Measurements from ENCODE around the gene FIGNL1. TPM values are rescaled to one million over a fixed set of nuclear protein-coding genes. Genes with fewer than 3 reads are reported as not detected.

The FIGNL1 gene
- total RNA-seq, 4 donors from 2014 or later: 3.3 to 6.1 (median 4.5) TPM

- no peak overlapping the region for H3K27ac ChIP-seq (replicated peaks in 1 of 4)
- 61% methylated on average over 8 of the region's 8 CpGs for WGBS
- no peaks in the 10 kb centered on the region for H3K4me1 ChIP-seq
- H3K36me3 ChIP-seq: no peaks in the 10 kb centered on the region
- peak; percentile 90 for DNase-seq (ENCODE audit: extremely low spot score)
- no peak for TF ChIP-seq EP300 (IDR thresholded peaks at IDR 0.05)
- no peak for TF ChIP-seq POLR2A (IDR thresholded peaks at IDR 0.05; ENCODE audit: low read depth)
- no peak for TF ChIP-seq POLR2AphosphoS5 (IDR thresholded peaks at IDR 0.05)
- no peak for TF ChIP-seq CTCF (IDR thresholded peaks at IDR 0.05)
- no peaks in the 10 kb centered on the region for H3K9me3 ChIP-seq
- intact Hi-C loops (cut with DNase I): loop anchor here (10.0 kb wide), 2 partner anchors 60 to 130 kb away; no protein-coding TSS in a partner anchor
- no peak overlapping the region for H3K4me3 ChIP-seq
- H3K27me3 ChIP-seq: peaks cover 0 to 14% (median 0%) of the 10 kb centered on the region in 4 donors
These were observed 24.4 kb upstream of the FIGNL1 start for GRCh38 chr7:50474382-50475160.

GRCh38 chr7:50473531-50473930, 23.4 kb upstream of the FIGNL1 start:
- intact Hi-C loops (cut with DNase I): loop anchor here (10.0 kb wide), 2 partner anchors 61 to 131 kb away; no protein-coding TSS in a partner anchor
- peaks cover 0 to 14% (median 0%) of the 10 kb centered on the region in 4 donors for H3K27me3 ChIP-seq
- no peaks in the 10 kb centered on the region for H3K36me3 ChIP-seq
- DNase-seq (ENCODE audit: extremely low spot score): peak; percentile 55
- no peaks in the 10 kb centered on the region for H3K9me3 ChIP-seq
- TF ChIP-seq CTCF (IDR thresholded peaks at IDR 0.05) (no peak), POLR2A (IDR thresholded peaks at IDR 0.05; ENCODE audit: low read depth) (no peak), EP300 (IDR thresholded peaks at IDR 0.05) (no peak), POLR2AphosphoS5 (IDR thresholded peaks at IDR 0.05) (no peak)
- H3K27ac ChIP-seq (replicated peaks in 1 of 4): no peak overlapping the region
- H3K4me3 ChIP-seq: no peak overlapping the region
- WGBS: 100% methylated on average over 2 of the region's 4 CpGs
- H3K4me1 ChIP-seq: peaks cover 0 to under 1% (median under 1%) of the 10 kb centered on the region in 4 donors

- no peak overlapping the region for H3K27ac ChIP-seq (replicated peaks in 1 of 4)
- peaks cover 4 to 10% (median 9%) of the 10 kb centered on the region in 4 donors for H3K4me1 ChIP-seq
- no peaks in the 10 kb centered on the region for H3K36me3 ChIP-seq
- H3K4me3 ChIP-seq: no peak overlapping the region
- no peaks in the 10 kb centered on the region for H3K9me3 ChIP-seq
- 92% methylated on average over 7 of the region's 7 CpGs for WGBS
- H3K27me3 ChIP-seq: peaks cover 0 to 14% (median 0%) of the 10 kb centered on the region in 4 donors
- intact Hi-C loops (cut with DNase I): loop anchor here (10.0 kb wide), 2 partner anchors 62 to 132 kb away; no protein-coding TSS in a partner anchor
- no peak for TF ChIP-seq POLR2A (IDR thresholded peaks at IDR 0.05; ENCODE audit: low read depth)
- TF ChIP-seq CTCF (IDR thresholded peaks at IDR 0.05): no peak
- peak; percentile 78 for DNase-seq (ENCODE audit: extremely low spot score)
These were observed 22.3 kb upstream of the FIGNL1 start for GRCh38 chr7:50472427-50472826.

DNA sequence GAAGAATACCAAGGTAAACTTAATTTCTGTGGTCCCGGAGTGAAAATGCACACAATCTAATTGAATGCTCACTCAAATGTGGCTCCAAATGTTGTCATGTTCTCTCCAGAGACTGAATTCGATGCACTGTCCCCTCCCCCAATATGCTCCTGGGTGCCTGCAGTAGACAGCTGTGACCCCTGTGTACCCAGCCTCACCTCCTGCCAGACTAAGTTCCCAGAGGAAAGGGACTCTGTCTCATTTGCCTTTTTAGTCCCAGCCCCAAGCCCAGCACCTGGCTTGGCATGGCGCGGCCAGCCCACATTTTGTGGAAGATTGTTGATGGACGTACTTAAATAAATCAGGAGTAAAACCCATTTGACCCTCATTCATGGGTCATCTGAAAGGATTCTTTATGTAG, 21.8 kb upstream of the FIGNL1 start:
- Histone ChIP-seq H3K9me3 (no peaks in the 10 kb centered on the region), H3K4me3 (no peak overlapping the region), H3K4me1 (peaks cover 4 to 10% (median 9%) of the 10 kb centered on the region in 4 donors), H3K27me3 (peaks cover 0 to 14% (median 0%) of the 10 kb centered on the region in 4 donors), H3K27ac (replicated peaks in 1 of 4) (no peak overlapping the region), H3K36me3 (no peaks in the 10 kb centered on the region)
- intact Hi-C loops (cut with DNase I): loop anchor here (10.0 kb wide), 2 partner anchors 63 to 133 kb away; no protein-coding TSS in a partner anchor
- WGBS: 91% methylated on average over 5 of the region's 5 CpGs
- peak; percentile 55 for DNase-seq (ENCODE audit: extremely low spot score)
- TF ChIP-seq EP300 (IDR thresholded peaks at IDR 0.05) (no peak), CTCF (IDR thresholded peaks at IDR 0.05) (no peak), POLR2A (IDR thresholded peaks at IDR 0.05; ENCODE audit: low read depth) (no peak)

Measured in esophagus muscularis mucosa (tissue), 4 donors.